GM23248 (cell line): ENCODE results near the gene SPATA16. TPM values are rescaled to one million over a fixed set of nuclear protein-coding genes. Genes with fewer than 3 reads are reported as not detected.

ENCODE experiments used
- DNase-seq: peaks from one replicate; pipeline ENCODE4 v3.0.0-alpha.2; 2015
- H2AFZ ChIP-seq: fragments of 200-600 bp; sonication (generic); 2 replicates; pipeline ENCODE4 v1.6.1; 2016; ENCODE audit warnings: antibody characterized with exemption
- H3F3A ChIP-seq: fragments of 200-600 bp; sonication (generic); 2 replicates; pipeline ENCODE4 v1.6.1; 2016; ENCODE audit warnings: mild to moderate bottlenecking, antibody characterized with exemption, mixed run types; ENCODE audit not compliant: insufficient read depth
- H3K27ac ChIP-seq: fragments of 200-600 bp; sonication (generic); 2 replicates; pipeline ENCODE4 v1.5.1; 2016; ENCODE audit warnings: mild to moderate bottlenecking
- H3K27me3 ChIP-seq: fragments of 200-600 bp; sonication (generic); replicated peaks from 2 replicates; pipeline ENCODE4 v1.6.1; 2016; ENCODE audit warnings: mild to moderate bottlenecking; ENCODE audit not compliant: insufficient read depth
- H3K36me3 ChIP-seq: fragments of 200-600 bp; sonication (generic); 2 replicates; pipeline ENCODE4 v1.6.1; 2016; ENCODE audit warnings: low read depth, mild to moderate bottlenecking
- H3K4me1 ChIP-seq: fragments of 200-600 bp; sonication (generic); 2 replicates; pipeline ENCODE4 v1.6.1; 2016; ENCODE audit warnings: mild to moderate bottlenecking; ENCODE audit not compliant: insufficient read depth
- H3K4me2 ChIP-seq: fragments of 200-600 bp; sonication (generic); one replicate; pipeline ENCODE4 v1.6.1; 2016; ENCODE audit warnings: mild to moderate bottlenecking; ENCODE audit not compliant: unreplicated experiment
- H3K4me3 ChIP-seq: fragments of 200-600 bp; sonication (generic); 2 replicates; pipeline ENCODE4 v1.5.1; 2016; ENCODE audit warnings: mild to moderate bottlenecking
- H3K79me2 ChIP-seq: fragments of 200-600 bp; sonication (generic); 2 replicates; pipeline ENCODE4 v1.6.1; 2016; ENCODE audit warnings: mild to moderate bottlenecking; ENCODE audit not compliant: insufficient read depth
- H3K9ac ChIP-seq: fragments of 200-600 bp; sonication (generic); 2 replicates; pipeline ENCODE4 v1.6.1; 2016; ENCODE audit warnings: mild to moderate bottlenecking
- H3K9me2 ChIP-seq: fragments of 200-600 bp; sonication (generic); 2 replicates; pipeline ENCODE4 v1.6.1; 2016; ENCODE audit warnings: mixed run types, mild to moderate bottlenecking, moderate library complexity; ENCODE audit not compliant: insufficient read depth
- H3K9me3 ChIP-seq: fragments of 200-600 bp; sonication (generic); one replicate; pipeline ENCODE4 v1.6.1; 2017; ENCODE audit warnings: low read depth
- H4K20me1 ChIP-seq: fragments of 200-600 bp; sonication (generic); 2 replicates; pipeline ENCODE4 v1.6.0; 2016; ENCODE audit not compliant: insufficient read depth
- EZH2 ChIP-seq: fragments of 200-600 bp; sonication (generic); IDR thresholded peaks from 2 replicates; pipeline ENCODE4 v1.6.1; 2018; ENCODE audit warnings: antibody characterized with exemption, mild to moderate bottlenecking; ENCODE audit not compliant: insufficient read depth, poor library complexity, severe bottlenecking
- EZH2phosphoT487 ChIP-seq: fragments of 200-600 bp; sonication (generic); IDR thresholded peaks from 2 replicates; pipeline ENCODE4 v1.6.1; 2018; ENCODE audit warnings: antibody characterized with exemption, moderate library complexity, mild to moderate bottlenecking, low read depth; ENCODE audit not compliant: insufficient read depth
- WGBS, 2 experiments: methylation state at CpG; one replicate each; pipeline ENCODE4 v1.1.6; 2015 to 2017; ENCODE audit warnings: low lambda C conversion rate in 2 of 2, low coverage in 1 of 2; ENCODE audit errors: missing lambda C conversion rate in 2 of 2; 5-methylcytosine and 5-hydroxymethylcytosine counted together
- in situ Hi-C: fragments of 300-500 bp; cut with MboI; formaldehyde crosslinking; loops from 2 replicates; pipeline ENCODE4 v1.15.0; 2020
- polyA plus RNA-seq: library from polyadenylated mRNA; unstranded; fragments of >200 nt; fragmentation: Nextera tagmentation; extraction: Ambion mirVana; gene quantifications from 2 replicates; pipeline ENCODE4 v1.2.1, GENCODE V29; 2016
- total RNA-seq: library from RNA; depleted of rRNA; stranded (reverse); fragments of >200 nt; shearing (Covaris generic); gene quantifications from 2 replicates; pipeline ENCODE4 v1.2.3, GENCODE V29; 2014

The SPATA16 gene
- total and polyA plus RNA-seq, 2 experiments from 2014 or later = not detected

DNA sequence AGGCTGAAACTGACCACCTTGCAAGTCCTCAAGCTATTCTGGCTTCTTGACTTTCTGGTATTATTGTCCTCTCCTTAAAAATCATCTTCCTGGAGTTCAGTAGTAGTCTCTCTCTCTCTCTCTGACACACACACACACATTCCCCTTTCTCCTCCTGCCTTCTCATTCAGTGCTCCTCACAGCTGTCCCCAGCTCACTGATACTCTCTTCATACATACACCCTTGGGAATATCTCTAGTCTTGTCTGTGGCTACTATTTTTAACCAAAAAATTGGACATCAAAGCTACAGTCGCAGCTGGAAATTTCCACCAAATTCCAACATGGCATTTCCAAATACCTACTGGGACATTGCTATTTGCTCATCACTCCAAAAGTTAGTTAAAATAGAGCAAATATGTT, 211.6 kb downstream of the SPATA16 start:
- no peak overlapping the region for H3K4me3 ChIP-seq
- 11 to 23% methylated on average over 1 of the region's 1 CpG for WGBS, 2 experiments
- H3K4me1 ChIP-seq = no peaks in the 10 kb centered on the region
- no peaks in the 10 kb centered on the region for H3K9me2 ChIP-seq
- no peak overlapping the region for H3K9ac ChIP-seq
- no peak overlapping the region for H2AFZ ChIP-seq
- TF ChIP-seq EZH2 (no peak), EZH2phosphoT487 (no peak)
- H4K20me1 ChIP-seq = no peaks in the 10 kb centered on the region
- H3K4me2 ChIP-seq = no peak overlapping the region
- H3K27me3 ChIP-seq = no peaks in the 10 kb centered on the region
- in situ Hi-C loops = no loop called here
- H3K27ac ChIP-seq = no peak overlapping the region
- H3K79me2 ChIP-seq = no peaks in the 10 kb centered on the region
- H3F3A ChIP-seq = no peaks in the 10 kb centered on the region
- no peak for DNase-seq
- H3K9me3 ChIP-seq = no peaks in the 10 kb centered on the region
- H3K36me3 ChIP-seq = no peaks in the 10 kb centered on the region

DNA sequence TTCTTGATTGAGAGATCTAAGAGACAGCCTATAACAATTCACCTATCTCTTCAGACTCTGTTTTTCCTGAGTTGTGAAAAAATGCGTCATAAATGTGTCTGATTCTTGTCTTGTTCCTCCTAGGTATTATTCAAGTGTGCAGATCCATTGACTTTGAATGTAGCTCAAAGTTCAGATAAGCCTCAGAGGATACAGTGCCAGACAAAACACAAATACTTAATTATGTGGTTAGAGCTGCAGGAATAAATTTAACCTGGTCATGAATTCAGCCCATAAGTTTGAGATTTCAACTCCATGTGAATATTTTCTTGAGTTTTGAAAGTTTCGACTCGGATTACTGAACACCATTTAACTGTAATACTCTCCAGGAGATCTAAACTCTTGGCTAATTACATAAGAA, 216.5 kb downstream of the SPATA16 start:
- Histone ChIP-seq H3K27ac (no peak overlapping the region), H3K4me2 (no peak overlapping the region), H3K4me1 (no peaks in the 10 kb centered on the region), H2AFZ (no peak overlapping the region), H3K79me2 (no peaks in the 10 kb centered on the region), H3F3A (no peaks in the 10 kb centered on the region), H4K20me1 (no peaks in the 10 kb centered on the region), H3K4me3 (no peak overlapping the region), H3K36me3 (no peaks in the 10 kb centered on the region), H3K9ac (no peak overlapping the region), H3K27me3 (0 out of 2 replicates have a peak, but pooled peaks cover 3% of the 10 kb centered on the region), H3K9me2 (no peaks in the 10 kb centered on the region), H3K9me3 (no peaks in the 10 kb centered on the region)
- in situ Hi-C loops = no loop called here
- TF ChIP-seq EZH2 = no peak
- no peak for DNase-seq
- 71 to 76% methylated on average over 3 of the region's 3 CpGs for WGBS, 2 experiments

- TF ChIP-seq EZH2phosphoT487 = no peak
- DNase-seq = no peak
- no peaks in the 10 kb centered on the region for H3K36me3 ChIP-seq
- H3F3A ChIP-seq = no peaks in the 10 kb centered on the region
- no peaks in the 10 kb centered on the region for H3K4me1 ChIP-seq
- H2AFZ ChIP-seq = no peak overlapping the region
- H3K27me3 ChIP-seq = 0 out of 2 replicates have a peak, but pooled peaks cover 3% of the 10 kb centered on the region
- in situ Hi-C loops = no loop called here
- no peak overlapping the region for H3K4me2 ChIP-seq
- no peaks in the 10 kb centered on the region for H4K20me1 ChIP-seq
- no peak overlapping the region for H3K9ac ChIP-seq
- H3K79me2 ChIP-seq = no peaks in the 10 kb centered on the region
- no peak overlapping the region for H3K4me3 ChIP-seq
- no peak overlapping the region for H3K27ac ChIP-seq
- no peaks in the 10 kb centered on the region for H3K9me2 ChIP-seq
- H3K9me3 ChIP-seq = no peaks in the 10 kb centered on the region
- 60 to 69% methylated on average over 2 of the region's 2 CpGs for WGBS, 2 experiments
These were observed 221.7 kb downstream of the SPATA16 start for GRCh38 chr3:172919297-172919683.

DNA sequence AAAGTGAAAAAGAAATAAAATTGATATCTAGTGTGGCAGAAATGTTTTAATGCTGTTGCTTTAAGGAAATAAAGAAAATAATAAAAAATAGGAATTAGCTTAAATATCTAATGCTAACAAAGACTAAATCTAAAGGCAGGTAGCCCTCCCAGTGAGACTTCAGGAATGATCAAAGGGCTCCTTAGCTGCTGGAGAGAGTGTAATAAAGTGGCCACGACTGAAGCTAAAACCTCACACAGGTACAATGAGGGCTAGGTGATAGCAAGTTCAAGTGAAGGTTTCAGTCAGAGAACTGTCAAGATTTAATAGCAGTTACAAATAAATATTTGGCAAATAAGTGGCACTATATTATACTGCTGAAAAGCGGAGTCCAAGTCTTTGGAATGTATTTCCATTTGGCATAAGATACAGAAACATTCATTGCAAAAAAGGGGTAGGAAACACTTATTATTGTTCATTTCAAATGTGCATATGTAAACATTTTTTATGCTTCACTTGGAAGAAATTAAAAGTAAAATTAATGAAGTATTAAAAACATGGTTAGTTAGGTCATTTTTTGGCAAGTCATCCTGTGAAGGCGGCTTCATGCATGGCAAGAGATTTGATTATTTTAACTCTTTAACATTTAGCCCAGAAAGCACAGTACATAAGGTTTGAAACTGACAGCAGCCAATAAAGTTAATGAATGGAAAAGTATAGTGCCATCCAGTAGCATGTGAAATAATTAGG, 222.3 kb downstream of the SPATA16 start:
- Histone ChIP-seq H3K4me1 (no peaks in the 10 kb centered on the region), H3K36me3 (no peaks in the 10 kb centered on the region), H3K9ac (no peak overlapping the region), H3K9me2 (no peaks in the 10 kb centered on the region), H3K4me2 (no peak overlapping the region), H3K27ac (no peak overlapping the region), H3K4me3 (no peak overlapping the region), H3F3A (no peaks in the 10 kb centered on the region), H3K9me3 (no peaks in the 10 kb centered on the region), H3K79me2 (no peaks in the 10 kb centered on the region), H2AFZ (no peak overlapping the region), H3K27me3 (no peaks in the 10 kb centered on the region), H4K20me1 (no peaks in the 10 kb centered on the region)
- no peak for DNase-seq
- in situ Hi-C loops = no loop called here
- TF ChIP-seq EZH2phosphoT487 = no peak
- TF ChIP-seq EZH2 = no peak
- 14 to 22% methylated on average over 3 of the region's 3 CpGs for WGBS, 2 experiments

DNA sequence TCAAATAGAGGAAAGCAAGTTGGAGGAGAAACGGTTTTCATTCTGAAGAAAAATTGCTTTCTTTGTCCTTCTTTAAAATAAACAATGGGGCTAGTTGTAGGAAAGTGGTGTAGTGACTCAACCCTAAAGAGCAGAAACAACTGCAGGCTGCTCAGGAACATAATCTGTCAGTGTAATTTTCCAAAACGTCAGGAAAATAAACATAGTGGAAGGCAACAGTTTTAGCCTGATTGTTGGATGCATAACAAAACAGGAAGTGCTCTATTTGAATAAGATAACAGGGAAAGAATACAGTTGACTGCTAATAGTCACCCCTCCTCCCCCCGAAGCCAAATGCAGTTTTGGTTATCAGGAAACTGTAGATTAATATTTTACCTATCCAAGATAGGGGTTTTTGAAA, 222.9 kb downstream of the SPATA16 start:
- H4K20me1 ChIP-seq = no peaks in the 10 kb centered on the region
- no peaks in the 10 kb centered on the region for H3K27me3 ChIP-seq
- in situ Hi-C loops = no loop called here
- H3K9me2 ChIP-seq = no peaks in the 10 kb centered on the region
- H3K9me3 ChIP-seq = no peaks in the 10 kb centered on the region
- H3K4me3 ChIP-seq = no peak overlapping the region
- no peaks in the 10 kb centered on the region for H3K4me1 ChIP-seq
- no peaks in the 10 kb centered on the region for H3K79me2 ChIP-seq
- no peaks in the 10 kb centered on the region for H3K36me3 ChIP-seq
- H3K27ac ChIP-seq = no peak overlapping the region
- no peak for TF ChIP-seq EZH2
- TF ChIP-seq EZH2phosphoT487 = no peak
- no peak overlapping the region for H3K4me2 ChIP-seq
- DNase-seq = no peak
- 12% methylated on average over 3 of the region's 3 CpGs for WGBS, 2 experiments
- no peak overlapping the region for H2AFZ ChIP-seq
- H3F3A ChIP-seq = no peaks in the 10 kb centered on the region
- no peak overlapping the region for H3K9ac ChIP-seq
